HG02571 (cell line): Measurements from ENCODE around the gene MNT.

Experiments
- ATAC-seq: cut with Tn5 transposase; IDR thresholded peaks from one replicate; pipeline ENCODE4 v1.9.1; 2021; ENCODE audit warnings: mild to moderate bottlenecking, moderate library complexity; ENCODE audit not compliant: unreplicated experiment

Gene MNT

DNA sequence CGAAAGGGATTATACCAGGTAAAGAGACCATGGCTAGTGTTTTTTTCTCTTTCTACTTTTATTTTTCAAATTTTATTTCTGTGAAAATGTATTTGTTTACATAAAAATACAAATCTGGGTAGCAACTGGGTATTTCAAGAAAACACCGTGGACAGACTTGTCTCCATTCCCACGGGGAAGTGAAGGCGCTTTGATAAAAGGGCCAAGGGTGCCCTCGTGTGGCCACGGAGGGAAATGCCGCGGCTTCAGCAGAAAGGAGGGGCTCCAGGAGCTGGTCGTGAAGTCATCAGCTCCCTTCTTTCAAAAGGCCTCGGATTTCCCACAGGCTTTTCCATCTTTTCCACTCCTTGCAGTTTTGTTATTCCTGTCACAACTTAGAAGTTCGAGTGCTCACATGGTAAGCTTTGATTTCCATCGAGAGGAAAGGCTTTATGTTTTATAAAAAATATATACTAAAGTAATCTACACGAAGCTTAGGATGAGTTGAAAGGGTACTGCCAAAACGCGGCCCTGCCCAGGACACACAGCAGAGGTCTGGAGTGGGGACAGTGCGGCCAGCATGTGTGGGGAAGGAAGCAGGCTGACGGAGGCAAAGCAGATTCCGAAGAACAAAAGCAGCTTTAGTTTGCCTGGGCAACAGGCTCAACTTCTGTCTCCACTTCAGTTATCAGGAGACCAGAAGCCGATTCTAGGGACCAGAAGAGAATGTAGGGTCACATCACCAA, 15.3 kb upstream of the MNT start:
- ATAC-seq = no peak

DNA sequence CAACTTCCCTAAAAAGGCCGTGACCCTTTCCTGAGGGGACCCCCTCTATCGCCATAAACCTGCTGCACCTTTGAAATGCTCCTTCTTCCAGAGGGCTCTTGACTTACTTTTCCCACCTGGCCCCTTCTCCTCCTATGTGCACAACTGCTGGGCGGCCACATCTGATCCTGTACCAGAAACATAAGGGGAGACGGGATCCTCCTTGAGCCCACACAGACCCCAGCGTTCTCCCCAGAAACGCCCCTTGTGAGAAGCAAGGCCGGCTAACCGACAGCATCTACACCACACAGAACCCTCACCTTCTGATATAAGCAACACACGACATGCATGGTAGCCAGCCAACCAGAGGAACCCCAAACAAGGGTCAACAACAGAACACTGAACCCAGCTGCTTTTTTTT, 14.2 kb upstream of the MNT start:
- ATAC-seq = no peak

GRCh38 chr17:2414446-2415064, 13.7 kb upstream of the MNT start:
- no peak for ATAC-seq

DNA sequence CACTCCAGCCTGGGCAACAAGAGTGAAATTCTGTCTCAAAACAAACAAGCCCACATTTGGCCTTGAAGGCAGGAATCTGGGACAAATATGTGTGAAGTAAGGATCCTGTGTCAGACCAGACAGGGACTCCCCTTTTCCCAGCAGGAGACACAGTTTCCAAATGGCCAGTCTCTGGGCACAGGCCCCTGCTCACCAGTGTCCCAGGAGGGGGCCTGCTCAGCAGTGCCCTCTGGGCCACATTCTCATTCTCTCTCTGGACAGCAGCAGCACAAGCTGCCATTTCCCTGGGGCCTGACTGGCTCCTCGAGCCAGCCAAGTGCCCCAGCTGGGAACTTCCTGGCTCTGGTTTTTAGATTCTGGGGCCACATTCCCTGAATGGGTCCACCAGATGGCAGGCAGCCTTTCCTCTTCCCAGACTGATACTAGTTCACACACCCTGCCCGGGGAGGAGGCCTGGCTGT, 11.7 kb upstream of the MNT start:
- ATAC-seq = no peak

DNA sequence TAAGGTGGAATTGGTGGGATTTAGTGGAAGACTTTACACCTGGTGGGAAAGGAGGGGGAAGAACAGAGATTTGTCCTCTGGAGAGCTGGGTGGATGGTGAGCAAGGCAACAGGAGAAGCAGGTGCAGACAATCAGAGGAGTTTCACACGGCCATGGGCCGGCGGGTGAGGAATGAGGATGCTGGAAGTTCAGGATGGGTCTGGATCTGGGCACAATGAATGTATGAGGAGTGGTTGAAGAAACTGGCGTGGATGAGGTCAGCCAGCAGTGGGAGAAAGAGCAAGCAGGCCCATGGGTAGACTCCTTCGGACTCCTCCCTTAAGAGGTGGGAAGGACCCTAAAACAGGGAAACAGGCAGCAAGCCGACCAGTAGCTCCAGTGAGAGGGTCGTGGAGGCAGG, 10.1 kb upstream of the MNT start:
- ATAC-seq = no peak

DNA sequence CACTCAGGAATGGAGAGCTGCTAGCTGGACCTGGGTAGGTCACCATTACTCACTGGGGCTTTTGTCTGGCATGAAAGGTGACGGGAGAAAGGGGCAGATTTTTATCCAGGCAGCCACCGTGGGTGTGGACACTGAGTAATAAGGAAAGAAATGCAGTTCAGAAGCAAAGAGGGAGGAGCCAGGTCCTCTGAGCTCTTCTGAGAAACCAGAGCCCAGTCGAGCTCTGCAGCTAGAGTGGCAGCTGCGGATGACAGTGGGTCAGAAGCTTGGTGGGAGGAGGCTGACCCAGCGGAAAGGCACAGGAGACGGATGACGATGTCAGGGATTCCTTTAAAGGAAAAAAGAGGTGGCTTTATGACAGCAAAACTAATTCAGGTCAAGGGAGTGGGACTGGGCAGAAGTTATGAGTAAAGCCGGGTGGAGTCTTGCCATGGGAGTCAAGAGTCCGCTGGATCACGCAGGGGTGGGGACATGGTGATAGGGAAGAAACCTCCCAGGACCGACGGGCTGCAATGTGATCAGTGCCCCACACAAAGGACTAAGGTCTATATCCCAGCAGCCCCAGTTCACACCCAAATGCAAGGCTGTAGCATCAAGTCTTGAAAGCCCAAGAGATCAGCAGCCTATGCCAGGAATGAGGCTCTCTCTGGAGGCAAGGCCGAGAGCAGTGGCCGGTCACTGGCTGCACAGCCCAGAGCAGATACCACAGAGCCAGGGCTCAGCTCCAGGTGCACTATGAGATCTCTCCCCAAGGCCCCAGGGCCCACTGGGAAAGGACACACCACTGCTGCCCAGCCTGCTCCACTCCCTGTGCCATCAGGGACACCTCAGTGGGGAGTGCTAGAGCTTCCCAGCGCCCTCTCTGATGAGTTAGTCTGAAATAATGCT, 6.3 kb upstream of the MNT start:
- no peak for ATAC-seq

DNA sequence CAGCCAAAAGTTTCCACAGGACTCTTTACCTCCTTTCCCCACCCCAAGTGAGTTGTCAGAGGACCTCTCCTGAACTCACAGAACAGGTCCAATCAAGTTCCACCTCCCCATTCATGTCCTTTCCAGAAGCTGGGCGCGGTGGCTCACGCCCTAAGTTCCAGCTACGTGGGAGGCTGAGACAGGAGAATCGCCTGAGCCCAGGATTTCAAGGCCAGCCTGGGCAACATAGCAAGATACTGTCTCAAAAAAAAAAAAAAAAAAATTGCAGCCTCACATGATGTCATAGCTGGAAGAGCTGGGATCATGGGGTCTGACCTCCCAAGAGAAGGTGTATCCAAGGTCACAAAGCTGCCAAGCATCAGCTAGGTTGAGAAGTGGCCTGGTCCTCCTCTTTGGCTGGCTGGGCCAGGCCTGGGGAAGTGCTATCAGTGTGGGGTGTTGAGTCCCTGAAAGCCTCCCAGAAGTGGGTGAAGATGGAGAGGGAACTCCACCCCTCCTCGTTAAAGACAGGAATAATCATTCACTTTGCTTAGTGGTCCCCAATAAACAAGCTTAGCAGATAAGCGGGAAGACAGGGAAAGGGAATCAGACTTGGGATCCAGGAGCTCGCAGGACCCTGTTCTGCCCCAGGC, 5.5 kb upstream of the MNT start:
- ATAC-seq = no peak

GRCh38 chr17:2405247-2405926, 4.5 kb upstream of the MNT start:
- ATAC-seq = no peak

- no peak for ATAC-seq
These were observed 2.2 kb upstream of the MNT start for GRCh38 chr17:2403044-2403443.

GRCh38 chr17:2402544-2402943, 1.7 kb upstream of the MNT start:
- ATAC-seq = no peak

GRCh38 chr17:2401426-2402221, 764 bp upstream of the MNT start:
- peak; percentile 44 for ATAC-seq

- ATAC-seq = no peak
These were observed 390 bp downstream of the MNT start for GRCh38 chr17:2400474-2400866.

GRCh38 chr17:2399572-2400473, 1.0 kb downstream of the MNT start:
- peak; percentile 30 for ATAC-seq

DNA sequence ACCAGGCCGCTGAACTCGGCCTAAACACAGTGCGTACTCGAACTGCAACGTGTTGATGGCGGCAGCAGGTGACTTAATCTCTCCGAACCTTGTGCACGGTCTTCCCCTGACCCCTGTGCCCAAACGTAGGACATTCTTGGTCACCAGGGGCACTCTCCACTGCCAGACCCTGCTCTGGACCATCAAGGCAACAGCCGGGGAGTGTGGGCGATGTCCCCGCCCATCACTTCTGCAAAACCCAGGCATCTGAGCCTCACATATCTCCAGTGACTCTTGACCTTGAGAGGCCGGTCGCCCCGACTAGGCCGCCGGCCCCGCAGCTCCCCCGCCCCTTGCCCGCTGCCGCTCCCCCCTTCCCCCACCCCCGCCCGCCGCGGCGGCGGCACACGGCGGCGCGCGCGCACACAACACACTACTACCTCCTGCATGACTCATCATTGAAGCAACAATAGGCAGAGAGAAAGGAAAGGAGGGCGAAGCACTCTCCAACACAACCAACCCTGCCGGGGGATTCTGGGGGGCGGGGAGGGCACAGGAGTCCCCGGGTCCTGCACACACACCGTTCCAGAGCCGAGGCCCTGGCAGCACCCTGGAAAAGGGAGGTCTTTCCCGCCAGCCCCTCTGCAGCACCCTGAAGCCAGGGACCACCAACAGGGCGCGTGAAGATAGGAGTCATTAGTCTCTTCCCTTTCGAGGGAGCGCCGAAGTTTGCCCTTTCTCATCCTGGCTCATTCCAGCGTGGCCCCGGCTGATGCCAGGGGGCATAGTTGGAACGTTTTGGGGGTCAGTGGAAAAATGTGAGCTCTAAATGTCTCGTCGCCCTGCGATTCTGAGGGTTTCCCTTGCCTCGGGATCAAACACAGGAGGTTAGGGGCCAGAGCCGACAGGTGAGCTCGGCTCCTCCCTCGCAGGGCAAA, 1.9 kb downstream of the MNT start:
- ATAC-seq = no peak

DNA sequence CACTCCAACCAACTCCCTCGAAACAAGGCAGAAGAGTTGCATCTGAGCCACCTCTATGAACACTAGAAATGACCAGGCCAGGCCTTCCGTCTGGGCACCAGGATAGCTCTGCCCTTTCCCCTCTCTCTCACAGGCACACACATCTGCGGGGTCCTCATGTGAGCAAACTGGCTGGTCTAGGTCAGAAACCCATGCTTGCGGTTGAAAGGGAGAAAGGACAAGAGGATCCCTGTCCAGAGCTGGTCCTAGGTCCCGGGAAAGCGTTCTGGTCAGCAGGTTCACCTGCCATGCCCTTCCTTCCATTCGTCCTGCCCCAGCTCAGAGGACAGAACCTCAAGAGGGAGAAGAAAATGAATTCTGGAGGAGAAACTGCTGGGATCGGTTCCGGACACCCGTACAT, 2.7 kb downstream of the MNT start:
- no peak for ATAC-seq

DNA sequence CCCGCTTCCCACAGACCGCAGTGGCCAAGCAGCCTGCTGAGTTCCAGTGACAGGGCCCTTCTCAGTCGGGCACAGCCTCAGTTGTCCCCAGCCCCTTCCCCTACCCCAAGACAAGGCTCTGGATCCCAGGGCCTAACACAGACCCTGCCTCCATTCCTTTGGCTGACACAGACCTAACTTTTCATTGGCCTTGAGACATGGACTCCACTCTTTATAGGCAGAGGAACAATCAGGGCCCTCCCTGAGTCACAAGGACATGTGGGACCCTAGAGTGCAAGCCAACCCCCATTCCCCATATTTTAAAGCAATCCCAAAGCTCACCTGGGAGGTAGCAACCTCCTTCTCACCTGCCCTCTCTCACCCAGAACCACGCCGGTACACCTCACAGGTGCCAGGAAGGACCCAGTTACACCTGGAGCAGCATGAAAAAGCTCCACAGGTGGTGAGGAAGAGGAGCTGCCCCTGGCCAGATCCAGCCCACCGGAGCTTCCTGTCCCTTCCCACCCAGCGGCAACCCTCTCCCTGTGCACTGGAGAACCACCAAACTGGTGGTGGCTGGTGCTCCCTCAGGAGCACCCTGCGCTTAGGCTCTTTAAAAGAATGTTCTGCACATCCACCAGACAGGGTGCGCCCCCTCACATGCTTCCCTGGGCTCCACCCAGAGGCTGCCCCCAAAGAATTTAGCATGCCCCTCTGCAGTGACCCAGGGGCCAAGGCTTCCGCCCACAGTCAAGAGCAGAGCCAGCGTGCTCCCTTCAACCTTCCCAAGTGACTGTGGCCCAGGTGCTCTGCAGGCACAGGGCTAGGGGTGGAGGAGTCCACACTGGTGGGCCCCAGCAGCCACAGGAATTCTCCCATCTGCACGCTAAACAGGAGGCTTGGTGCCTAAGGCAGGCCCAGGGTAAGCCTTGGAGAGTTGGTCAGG, 3.4 kb downstream of the MNT start:
- ATAC-seq = no peak
